Glutamatergic neuron (in vitro differentiated cells): ENCODE results near the gene HMOX1. TPM values are rescaled to one million over a fixed set of nuclear protein-coding genes. Genes with fewer than 3 reads are reported as not detected.

Source experiments
- DNase-seq: peaks from one replicate; pipeline ENCODE4 v3.0.0; 2022
- H3K27ac Mint-ChIP-seq: one replicate; pipeline ENCODE4 v1.8.0; 2020; ENCODE audit warnings: mild to moderate bottlenecking, mixed read lengths, inconsistent platforms; ENCODE audit not compliant: unreplicated experiment
- H3K27me3 Mint-ChIP-seq: one replicate; pipeline ENCODE4 v1.8.0; 2020; ENCODE audit warnings: mild to moderate bottlenecking, moderate library complexity, mixed read lengths, inconsistent platforms; ENCODE audit not compliant: unreplicated experiment
- H3K36me3 Mint-ChIP-seq: one replicate; pipeline ENCODE4 v1.8.0; 2020; ENCODE audit warnings: mild to moderate bottlenecking, mixed read lengths, inconsistent platforms; ENCODE audit not compliant: unreplicated experiment
- H3K4me1 Mint-ChIP-seq: one replicate; pipeline ENCODE4 v1.8.0; 2020; ENCODE audit warnings: mild to moderate bottlenecking, low read depth, mixed read lengths, inconsistent platforms; ENCODE audit not compliant: unreplicated experiment
- H3K4me3 Mint-ChIP-seq: one replicate; pipeline ENCODE4 v1.8.0; 2020; ENCODE audit warnings: mild to moderate bottlenecking, mixed read lengths, inconsistent platforms; ENCODE audit not compliant: unreplicated experiment
- H3K9me3 Mint-ChIP-seq: one replicate; pipeline ENCODE4 v1.8.0; 2020; ENCODE audit warnings: mild to moderate bottlenecking, moderate library complexity, mixed read lengths, inconsistent platforms; ENCODE audit not compliant: unreplicated experiment
- CTCF ChIP-seq: fragments of 200-600 bp; sonication (generic); IDR thresholded peaks from one replicate; pipeline ENCODE4 v1.5.0; 2021; ENCODE audit not compliant: partially characterized antibody, unreplicated experiment
- total RNA-seq: library from RNA; stranded (reverse); fragmentation: NEBNext Ultra II Directional; extraction: Animal tissue kit (Norgen Biotek cat#: 25700); gene quantifications from one replicate; pipeline ENCODE4 v1.2.1, GENCODE V29; 2021; ENCODE audit not compliant: unreplicated experiment

The HMOX1 gene
- total RNA-seq, 1 donor from 2014 or later: 14.9 TPM

GRCh38 chr22:35426801-35427140, 45.9 kb downstream of the HMOX1 start:
- no peaks in the 10 kb centered on the region for H3K36me3 Mint-ChIP-seq
- H3K4me1 Mint-ChIP-seq: peaks cover 2% of the 10 kb centered on the region
- no peak for DNase-seq
- H3K27me3 Mint-ChIP-seq: no peaks in the 10 kb centered on the region
- TF ChIP-seq CTCF: no peak
- H3K4me3 Mint-ChIP-seq: no peak overlapping the region
- no peak overlapping the region for H3K27ac Mint-ChIP-seq
- peaks cover 2% of the 10 kb centered on the region for H3K9me3 Mint-ChIP-seq

- peak; percentile 97 for TF ChIP-seq CTCF
- no peak overlapping the region for H3K27ac Mint-ChIP-seq
- peak; percentile 96 for DNase-seq
These were observed 50.0 kb downstream of the HMOX1 start for GRCh38 chr22:35430897-35431322.

DNA sequence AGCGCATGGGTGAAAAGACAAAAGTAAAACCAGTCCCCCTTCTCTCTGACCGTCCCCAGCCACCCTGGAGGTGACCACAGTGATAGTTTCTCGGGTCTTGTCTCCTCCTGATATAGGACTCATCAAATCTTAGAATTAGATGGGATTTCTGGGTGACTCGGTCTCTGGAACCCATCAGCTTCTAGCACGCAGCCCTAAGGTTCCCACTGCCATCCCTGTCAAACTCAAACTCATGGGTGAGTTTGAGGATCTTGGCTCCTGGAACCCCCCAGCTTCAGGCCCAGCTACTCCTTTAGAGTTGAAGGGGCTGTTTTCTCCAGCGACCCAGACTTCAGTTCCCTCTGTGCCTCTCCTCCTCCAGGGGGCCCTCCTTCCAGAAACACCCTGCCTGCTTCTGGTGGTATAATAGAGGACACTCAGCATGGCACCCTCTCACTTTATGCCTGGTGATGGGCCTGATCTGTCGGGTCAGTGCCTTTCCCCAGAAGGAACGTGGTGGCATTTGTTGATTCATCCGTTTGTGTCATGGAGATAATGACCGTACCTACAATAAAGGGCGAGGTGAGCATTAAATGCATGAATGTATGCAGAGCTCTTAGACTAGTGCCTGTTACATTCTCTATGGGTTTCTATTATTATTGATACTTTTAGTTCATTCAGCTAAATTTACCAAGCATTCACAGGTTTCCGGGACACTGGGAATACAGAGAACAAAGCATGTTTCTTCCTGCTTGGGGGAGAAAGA, 50.8 kb downstream of the HMOX1 start:
- peaks cover 6% of the 10 kb centered on the region for H3K4me1 Mint-ChIP-seq
- H3K27me3 Mint-ChIP-seq: peaks cover 6% of the 10 kb centered on the region
- no peak for TF ChIP-seq CTCF
- H3K4me3 Mint-ChIP-seq: no peak overlapping the region
- peaks cover 2% of the 10 kb centered on the region for H3K9me3 Mint-ChIP-seq
- peak overlapping the region; percentile 44 for H3K27ac Mint-ChIP-seq
- no peak for DNase-seq
- no peaks in the 10 kb centered on the region for H3K36me3 Mint-ChIP-seq

More at GRCh38 chr22:35430897-35431322, 50.0 kb downstream of the HMOX1 start:
- H3K27me3 Mint-ChIP-seq: peaks cover 6% of the 10 kb centered on the region
- H3K9me3 Mint-ChIP-seq: peaks cover 2% of the 10 kb centered on the region
- H3K36me3 Mint-ChIP-seq: no peaks in the 10 kb centered on the region
- H3K4me3 Mint-ChIP-seq: no peak overlapping the region
- H3K4me1 Mint-ChIP-seq: peaks cover 7% of the 10 kb centered on the region

DNA sequence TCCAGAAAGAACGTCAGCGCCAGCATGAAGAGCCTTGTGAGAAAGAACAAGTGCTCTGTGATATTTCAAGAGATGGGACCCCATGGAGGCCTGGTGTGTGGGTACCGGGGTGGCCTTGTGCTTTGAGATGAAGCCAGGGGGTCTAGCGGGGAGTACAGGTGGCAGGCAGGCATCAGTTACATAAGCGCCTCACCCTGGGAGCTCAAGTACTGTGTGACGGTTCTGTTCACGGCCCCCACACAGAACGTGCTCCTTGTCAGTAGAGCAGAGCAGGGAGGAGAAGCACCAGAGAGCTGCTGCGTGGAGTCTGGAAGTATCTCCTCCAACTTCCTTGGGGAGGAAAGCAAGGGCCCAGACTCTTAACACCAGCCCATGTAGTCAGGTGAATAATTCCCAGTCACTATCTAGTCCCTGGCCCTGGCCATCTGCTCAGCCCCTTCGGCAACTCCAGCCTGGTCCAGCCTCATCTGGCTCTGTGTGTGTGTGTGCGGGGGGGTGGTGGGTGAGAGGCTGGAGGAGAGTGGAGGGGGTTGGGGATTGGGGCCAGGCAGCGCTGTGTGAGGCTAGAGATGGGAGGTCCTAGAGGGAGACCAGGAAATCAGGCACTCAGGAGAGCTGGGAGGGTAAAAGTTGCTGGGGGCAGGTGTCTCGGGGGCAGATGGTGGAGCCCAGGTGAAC, 51.5 kb downstream of the HMOX1 start:
- no peak for TF ChIP-seq CTCF
- Mint-ChIP-seq H3K36me3 (no peaks in the 10 kb centered on the region), H3K4me1 (peaks cover 4% of the 10 kb centered on the region)

More for the DNA sequence above, 51.5 kb downstream of the HMOX1 start:
- no peak for DNase-seq
- Mint-ChIP-seq H3K27ac (peak overlapping the region; percentile 44), H3K4me3 (no peak overlapping the region), H3K27me3 (peaks cover 7% of the 10 kb centered on the region), H3K9me3 (peaks cover 2% of the 10 kb centered on the region)
